Caco-2 (cell line): ENCODE results near the gene RNF217. TPM values are rescaled to one million over a fixed set of nuclear protein-coding genes. Genes with fewer than 3 reads are reported as not detected.
"Not testable (repeated sequence)": the region's sequence is repeated elsewhere in the genome, so short reads cannot be mapped to it uniquely, and the experiment has no call there.

Experiments
- BruUV-seq: library from RNA; stranded (reverse); fragments of 400-500 nt; replicated peaks from 2 replicates; lab custom pipeline; 2021; lab: Mats Ljungman, UMichigan
- CTCF ChIA-PET: fragments of 300-600 bp; sonication (Branson Sonifier 250); formaldehyde crosslinking; loops from one replicate; lab custom pipeline; 2022; ENCODE audit warnings: antibody characterized with exemption; lab: Charles Lee
- POLR2A ChIA-PET: fragments of 300-600 bp; sonication (Branson Sonifier 250); formaldehyde crosslinking; loops from one replicate; lab custom pipeline; 2022; ENCODE audit warnings: antibody characterized with exemption; lab: Charles Lee
- DNase-seq, 2 experiments: peaks; one replicate each; pipeline versions ENCODE4 v3.0.0 to v3.0.0-alpha.2; 2020 to 2022
- H3K27me3 ChIP-seq: replicated peaks from 2 replicates; pipeline ENCODE4 v1.6.0; 2011; ENCODE audit warnings: low read length; ENCODE audit not compliant: control insufficient read depth, insufficient read depth
- H3K36me3 ChIP-seq: 2 replicates; pipeline ENCODE4 v1.5.1; 2011; ENCODE audit warnings: low read length; ENCODE audit not compliant: control insufficient read depth, insufficient read depth
- H3K4me1 ChIP-seq: fragments of 250-450 bp; sonication (Bioruptor Pico); 2 replicates; pipeline ENCODE4 v1.5.1; 2020; ENCODE audit warnings: mild to moderate bottlenecking
- H3K4me3 ChIP-seq: 2 replicates; pipeline ENCODE4 v1.5.1; 2011; ENCODE audit warnings: low read depth, mild to moderate bottlenecking, control low read depth, low read length
- H3K9me3 ChIP-seq: fragments of 250-450 bp; sonication (Bioruptor Pico); 2 replicates; pipeline ENCODE4 v1.5.1; 2020; ENCODE audit warnings: mild to moderate bottlenecking, moderate library complexity
- H3K27ac Mint-ChIP-seq: one replicate; pipeline ENCODE4 v1.8.0; 2022; ENCODE audit warnings: mixed read lengths; ENCODE audit not compliant: unreplicated experiment
- H3K27me3 Mint-ChIP-seq: one replicate; pipeline ENCODE4 v1.8.0; 2022; ENCODE audit warnings: mixed read lengths; ENCODE audit not compliant: insufficient read depth, unreplicated experiment
- H3K36me3 Mint-ChIP-seq: one replicate; pipeline ENCODE4 v1.8.0; 2022; ENCODE audit warnings: mild to moderate bottlenecking, mixed read lengths; ENCODE audit not compliant: insufficient read depth, unreplicated experiment
- H3K4me1 Mint-ChIP-seq: one replicate; pipeline ENCODE4 v1.8.0; 2022; ENCODE audit warnings: low read depth, mixed read lengths; ENCODE audit not compliant: unreplicated experiment
- H3K4me3 Mint-ChIP-seq: one replicate; pipeline ENCODE4 v1.8.0; 2022; ENCODE audit warnings: mild to moderate bottlenecking, moderate library complexity, mixed read lengths; ENCODE audit not compliant: unreplicated experiment
- H3K9me3 Mint-ChIP-seq: one replicate; pipeline ENCODE4 v1.8.0; 2022; ENCODE audit warnings: mixed read lengths; ENCODE audit not compliant: unreplicated experiment
- intact Hi-C: fragments of 100-400 bp; cut with micrococcal nuclease; formaldehyde crosslinking; loops from one replicate; pipeline ENCODE4 v1.10.0; 2022; ENCODE audit not compliant: unreplicated experiment
- total RNA-seq: library from RNA; stranded (reverse); gene quantifications from 2 replicates; pipeline ENCODE4 v1.2.3, GENCODE V29; 2022
- TF ChIP-seq, protein P1 (sequence below), 2 experiments: fragments of 200-600 bp in 1 of 2; IDR thresholded peaks; 1 replicate in 1 of 2; 2 replicates in 1 of 2; pipeline versions ENCODE4 v1.5.1 to v1.8.0; 2011 to 2022; ENCODE audit warnings: antibody characterized with exemption in 1 of 2, control low read depth in 1 of 2, inconsistent platforms in 1 of 2, low read depth in 1 of 2, low read length in 1 of 2, mild to moderate bottlenecking in 1 of 2, moderate library complexity in 1 of 2; ENCODE audit not compliant: insufficient read depth in 1 of 2, severe bottlenecking in 1 of 2, unreplicated experiment in 1 of 2

The RNF217 gene
- total RNA-seq, 1 experiment from 2014 or later: 0.09 TPM

- Histone ChIP-seq H3K4me1 (no peaks in the 10 kb centered on the region), H3K27me3 (no peaks in the 10 kb centered on the region), H3K36me3 (no peaks in the 10 kb centered on the region), H3K4me3 (no peak overlapping the region), H3K9me3 (no peaks in the 10 kb centered on the region)
- no peaks in the 10 kb centered on the region for H3K4me1 Mint-ChIP-seq
- no peaks in the 10 kb centered on the region for H3K36me3 Mint-ChIP-seq
- intact Hi-C loops: no loop called here
- no peak overlapping the region for H3K27ac Mint-ChIP-seq
- ChIA-PET POLR2A (no interaction called here), CTCF (interaction anchor here (0.7 kb wide), 1 partner anchor 253 kb away, joined by 3 read pairs; no protein-coding TSS in a partner anchor)
- BruUV-seq: no TSS peak
- H3K27me3 Mint-ChIP-seq: peaks cover 3% of the 10 kb centered on the region
- DNase-seq: no peak
- no peaks in the 10 kb centered on the region for H3K9me3 Mint-ChIP-seq
- TF ChIP-seq, protein P1, sequence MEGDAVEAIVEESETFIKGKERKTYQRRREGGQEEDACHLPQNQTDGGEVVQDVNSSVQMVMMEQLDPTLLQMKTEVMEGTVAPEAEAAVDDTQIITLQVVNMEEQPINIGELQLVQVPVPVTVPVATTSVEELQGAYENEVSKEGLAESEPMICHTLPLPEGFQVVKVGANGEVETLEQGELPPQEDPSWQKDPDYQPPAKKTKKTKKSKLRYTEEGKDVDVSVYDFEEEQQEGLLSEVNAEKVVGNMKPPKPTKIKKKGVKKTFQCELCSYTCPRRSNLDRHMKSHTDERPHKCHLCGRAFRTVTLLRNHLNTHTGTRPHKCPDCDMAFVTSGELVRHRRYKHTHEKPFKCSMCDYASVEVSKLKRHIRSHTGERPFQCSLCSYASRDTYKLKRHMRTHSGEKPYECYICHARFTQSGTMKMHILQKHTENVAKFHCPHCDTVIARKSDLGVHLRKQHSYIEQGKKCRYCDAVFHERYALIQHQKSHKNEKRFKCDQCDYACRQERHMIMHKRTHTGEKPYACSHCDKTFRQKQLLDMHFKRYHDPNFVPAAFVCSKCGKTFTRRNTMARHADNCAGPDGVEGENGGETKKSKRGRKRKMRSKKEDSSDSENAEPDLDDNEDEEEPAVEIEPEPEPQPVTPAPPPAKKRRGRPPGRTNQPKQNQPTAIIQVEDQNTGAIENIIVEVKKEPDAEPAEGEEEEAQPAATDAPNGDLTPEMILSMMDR (IDR thresholded peaks at IDR 0.05; ENCODE audit: insufficient read depth in 1 of 2, low read depth in 1 of 2, low read length in 1 of 2, severe bottlenecking in 1 of 2, unreplicated experiment in 1 of 2): no peak
- no peak overlapping the region for H3K4me3 Mint-ChIP-seq
Measured at GRCh38 chr6:125123051-125123450, 160.8 kb downstream of the RNF217 start.

DNA sequence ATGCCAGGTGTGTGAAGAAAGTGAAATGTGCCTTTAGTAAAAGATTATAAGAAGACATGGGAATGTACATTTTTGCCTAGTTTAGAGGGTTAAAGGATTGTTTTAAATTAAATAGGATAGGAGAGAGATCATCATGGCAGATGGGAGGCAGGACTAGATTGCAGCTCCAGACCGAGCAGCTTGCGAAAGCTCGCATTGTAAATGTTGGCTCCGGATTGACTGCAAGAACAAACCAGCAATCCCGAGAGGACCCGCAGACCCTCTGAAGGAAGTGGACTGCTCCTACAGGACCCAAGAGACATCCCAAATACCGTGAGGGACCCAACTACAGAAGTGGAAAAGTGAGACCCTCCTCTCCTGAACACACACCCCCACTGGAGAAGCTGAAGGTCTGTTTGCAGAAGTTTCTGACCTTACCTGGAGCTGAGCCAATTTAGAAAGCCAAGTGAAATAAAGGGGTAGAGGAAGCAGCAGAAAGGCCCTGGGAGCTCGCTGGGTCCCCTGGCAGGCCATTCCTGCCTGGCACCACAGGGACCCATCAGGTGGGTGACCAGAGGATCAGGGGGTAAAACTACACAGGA, 161.3 kb downstream of the RNF217 start:
- no peaks in the 10 kb centered on the region for H3K27me3 ChIP-seq
- TF ChIP-seq, protein P1 (IDR thresholded peaks at IDR 0.05; ENCODE audit: insufficient read depth in 1 of 2, low read depth in 1 of 2, low read length in 1 of 2, severe bottlenecking in 1 of 2, unreplicated experiment in 1 of 2): no peak
- no peak overlapping the region for H3K4me3 ChIP-seq
- no peak for DNase-seq
- H3K9me3 Mint-ChIP-seq: no peaks in the 10 kb centered on the region
- H3K36me3 Mint-ChIP-seq: no peaks in the 10 kb centered on the region
- no peaks in the 10 kb centered on the region for H3K36me3 ChIP-seq
- no peak overlapping the region for H3K27ac Mint-ChIP-seq
- intact Hi-C loops: no loop called here
- POLR2A ChIA-PET: no interaction called here
- no TSS peak for BruUV-seq
- CTCF ChIA-PET: interaction anchor here (0.7 kb wide), 1 partner anchor 253 kb away, joined by 3 read pairs; no protein-coding TSS in a partner anchor
- no peaks in the 10 kb centered on the region for H3K4me1 ChIP-seq
- H3K4me3 Mint-ChIP-seq: no peak overlapping the region
- H3K4me1 Mint-ChIP-seq: no peaks in the 10 kb centered on the region
- peaks cover 3% of the 10 kb centered on the region for H3K27me3 Mint-ChIP-seq
- H3K9me3 ChIP-seq: no peaks in the 10 kb centered on the region

DNA sequence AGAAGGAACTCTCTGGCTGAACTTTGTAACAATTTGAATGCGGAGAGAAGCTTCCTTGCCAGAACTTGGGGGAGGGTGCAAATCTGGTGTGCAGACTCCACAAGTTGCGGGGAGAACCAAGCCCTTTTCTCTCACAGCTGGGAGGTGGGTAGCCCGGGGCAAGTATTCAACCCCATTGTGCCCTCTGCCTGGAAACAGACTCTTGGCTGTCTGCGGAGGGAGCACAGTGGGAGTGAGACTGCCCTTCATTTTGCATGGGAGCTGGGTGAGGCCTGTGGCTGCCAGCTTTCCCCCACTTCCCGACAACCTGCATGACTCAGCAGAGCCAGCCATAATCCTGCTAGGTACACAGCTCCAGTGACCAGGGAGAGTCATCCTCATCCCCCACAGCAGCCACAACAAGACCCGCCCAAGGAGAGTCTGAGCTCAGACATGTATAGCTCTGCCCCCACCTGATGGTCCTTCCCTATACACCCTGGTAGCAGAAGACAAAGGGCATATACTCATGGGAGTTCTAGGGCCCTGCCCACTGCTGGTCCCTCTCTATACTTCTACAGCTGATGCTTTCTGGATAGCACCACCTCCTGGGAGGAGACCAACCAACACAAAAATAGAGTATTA, 161.9 kb downstream of the RNF217 start:
- DNase-seq: no peak
- BruUV-seq: no TSS peak
- H3K9me3 ChIP-seq: no peaks in the 10 kb centered on the region
- Mint-ChIP-seq H3K27ac (no peak overlapping the region), H3K4me1 (no peaks in the 10 kb centered on the region), H3K27me3 (peaks cover 3% of the 10 kb centered on the region), H3K36me3 (no peaks in the 10 kb centered on the region), H3K4me3 (no peak overlapping the region), H3K9me3 (no peaks in the 10 kb centered on the region)
- POLR2A ChIA-PET: no interaction called here
- no peak overlapping the region for H3K4me3 ChIP-seq
- no peaks in the 10 kb centered on the region for H3K4me1 ChIP-seq
- H3K36me3 ChIP-seq: no peaks in the 10 kb centered on the region
- intact Hi-C loops: no loop called here
- no peaks in the 10 kb centered on the region for H3K27me3 ChIP-seq
- CTCF ChIA-PET: no interaction called here
- TF ChIP-seq, protein P1 (IDR thresholded peaks at IDR 0.05; ENCODE audit: insufficient read depth in 1 of 2, low read depth in 1 of 2, low read length in 1 of 2, severe bottlenecking in 1 of 2, unreplicated experiment in 1 of 2): no peak

GRCh38 chr6:125125856-125126255, 163.6 kb downstream of the RNF217 start:
- H3K27me3 Mint-ChIP-seq, H3K27me3 ChIP-seq, H3K27ac Mint-ChIP-seq, H3K4me1 ChIP-seq, DNase-seq, H3K4me3 Mint-ChIP-seq, H3K9me3 Mint-ChIP-seq, BruUV-seq, POLR2A ChIA-PET, H3K4me1 Mint-ChIP-seq, H3K4me3 ChIP-seq, H3K9me3 ChIP-seq, H3K36me3 Mint-ChIP-seq, H3K36me3 ChIP-seq, CTCF ChIA-PET, intact Hi-C loops: not testable (repeated sequence)
